ENCODE measurements around the gene ENDOG.

GRCh38 chr9:128828719-128829452 lies 10.6 kb downstream of the ENDOG start:
- TF ChIP-seq CTCF (IDR thresholded peaks at IDR 0.05), result no peak
- TF ChIP-seq HMGXB4 (CRISPR knock-in tag; IDR thresholded peaks at IDR 0.05), result no peak

All from WTC11 (cell line).